Measurements from ENCODE around the gene ZNF83.

DNA sequence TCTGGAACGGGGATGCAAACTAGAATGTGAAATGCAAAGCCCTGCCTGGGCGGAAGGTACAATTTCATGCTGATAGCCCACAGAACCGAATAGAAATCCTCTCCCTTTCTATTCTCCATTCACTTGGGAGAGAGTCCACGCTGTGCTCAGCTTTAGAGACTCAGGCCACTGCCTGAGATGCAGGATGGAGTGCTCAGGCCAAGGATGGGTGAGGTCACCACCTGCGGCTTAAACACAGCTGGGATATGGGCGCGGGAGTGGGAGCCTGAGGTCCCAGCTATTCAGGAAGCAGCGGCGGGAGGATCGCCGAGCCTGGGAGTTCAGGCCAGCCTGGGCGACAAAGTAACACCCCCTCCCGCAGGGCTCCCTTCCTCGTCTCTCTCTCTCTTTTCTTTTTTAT is 446 bp upstream of the ZNF83 start:
- no peak for TF ChIP-seq CEBPB (IDR thresholded peaks at IDR 0.05)
- no peak for TF ChIP-seq EGR1 (IDR thresholded peaks at IDR 0.05)
- no peak for TF ChIP-seq RAD21 (IDR thresholded peaks at IDR 0.05; ENCODE audit: low read depth)
- no peak for TF ChIP-seq TAF1 (IDR thresholded peaks at IDR 0.05; ENCODE audit: low read depth)
